Naive B cell (primary cell): ENCODE results near the gene CDH8. TPM values are rescaled to one million over a fixed set of nuclear protein-coding genes. Genes with fewer than 3 reads are reported as not detected.

Experiments used
- ATAC-seq, 2 donors: fragments of 150-1000 bp; cut with Tn5 transposase; 2 replicates each; pipeline ENCODE4 v1.10.0; 2021; ENCODE audit warnings: low read depth in 2 of 2, mild to moderate bottlenecking in 2 of 2, moderate library complexity in 2 of 2
- DNase-seq: peaks from one replicate; pipeline ENCODE4 v3.0.0; 2022
- H3K27ac Mint-ChIP-seq, 6 donors: one replicate each; pipeline ENCODE4 v1.8.0; 2020 to 2022; ENCODE audit warnings: mild to moderate bottlenecking in 6 of 6, mixed read lengths in 6 of 6, moderate library complexity in 5 of 6, inconsistent platforms in 2 of 6
- H3K27me3 Mint-ChIP-seq, 3 donors: one replicate each; pipeline ENCODE4 v1.8.0; 2021 to 2022; ENCODE audit warnings: mixed read lengths in 3 of 3, mild to moderate bottlenecking in 1 of 3
- H3K36me3 Mint-ChIP-seq, 2 donors: one replicate each; pipeline ENCODE4 v1.8.0; 2020 to 2022; ENCODE audit warnings: mixed read lengths in 2 of 2, inconsistent platforms in 1 of 2, mild to moderate bottlenecking in 1 of 2
- H3K4me1 Mint-ChIP-seq, 3 donors: one replicate each; pipeline ENCODE4 v1.8.0; 2020 to 2022; ENCODE audit warnings: mixed read lengths in 3 of 3, inconsistent platforms in 1 of 3, mild to moderate bottlenecking in 1 of 3, moderate library complexity in 1 of 3
- H3K4me3 Mint-ChIP-seq, 8 donors: one replicate each; pipeline ENCODE4 v1.8.0; 2020 to 2022; ENCODE audit warnings: mild to moderate bottlenecking in 8 of 8, mixed read lengths in 8 of 8, moderate library complexity in 8 of 8, inconsistent platforms in 2 of 8
- H3K9me3 Mint-ChIP-seq, 7 donors: one replicate each; pipeline ENCODE4 v1.8.0; 2020 to 2022; ENCODE audit warnings: mixed read lengths in 7 of 7, mild to moderate bottlenecking in 5 of 7, inconsistent platforms in 2 of 7, moderate library complexity in 1 of 7
- polyA plus RNA-seq, 6 donors: library from polyadenylated mRNA; unstranded; fragments of 300-500 nt; fragmentation: Illumina TruSeq; gene quantifications; one replicate each; pipeline ENCODE4 v1.2.3, GENCODE V29; 2021; ENCODE audit warnings: low read depth in 6 of 6

The CDH8 gene, protein sequence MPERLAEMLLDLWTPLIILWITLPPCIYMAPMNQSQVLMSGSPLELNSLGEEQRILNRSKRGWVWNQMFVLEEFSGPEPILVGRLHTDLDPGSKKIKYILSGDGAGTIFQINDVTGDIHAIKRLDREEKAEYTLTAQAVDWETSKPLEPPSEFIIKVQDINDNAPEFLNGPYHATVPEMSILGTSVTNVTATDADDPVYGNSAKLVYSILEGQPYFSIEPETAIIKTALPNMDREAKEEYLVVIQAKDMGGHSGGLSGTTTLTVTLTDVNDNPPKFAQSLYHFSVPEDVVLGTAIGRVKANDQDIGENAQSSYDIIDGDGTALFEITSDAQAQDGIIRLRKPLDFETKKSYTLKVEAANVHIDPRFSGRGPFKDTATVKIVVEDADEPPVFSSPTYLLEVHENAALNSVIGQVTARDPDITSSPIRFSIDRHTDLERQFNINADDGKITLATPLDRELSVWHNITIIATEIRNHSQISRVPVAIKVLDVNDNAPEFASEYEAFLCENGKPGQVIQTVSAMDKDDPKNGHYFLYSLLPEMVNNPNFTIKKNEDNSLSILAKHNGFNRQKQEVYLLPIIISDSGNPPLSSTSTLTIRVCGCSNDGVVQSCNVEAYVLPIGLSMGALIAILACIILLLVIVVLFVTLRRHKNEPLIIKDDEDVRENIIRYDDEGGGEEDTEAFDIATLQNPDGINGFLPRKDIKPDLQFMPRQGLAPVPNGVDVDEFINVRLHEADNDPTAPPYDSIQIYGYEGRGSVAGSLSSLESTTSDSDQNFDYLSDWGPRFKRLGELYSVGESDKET
- polyA plus RNA-seq = not detected

DNA sequence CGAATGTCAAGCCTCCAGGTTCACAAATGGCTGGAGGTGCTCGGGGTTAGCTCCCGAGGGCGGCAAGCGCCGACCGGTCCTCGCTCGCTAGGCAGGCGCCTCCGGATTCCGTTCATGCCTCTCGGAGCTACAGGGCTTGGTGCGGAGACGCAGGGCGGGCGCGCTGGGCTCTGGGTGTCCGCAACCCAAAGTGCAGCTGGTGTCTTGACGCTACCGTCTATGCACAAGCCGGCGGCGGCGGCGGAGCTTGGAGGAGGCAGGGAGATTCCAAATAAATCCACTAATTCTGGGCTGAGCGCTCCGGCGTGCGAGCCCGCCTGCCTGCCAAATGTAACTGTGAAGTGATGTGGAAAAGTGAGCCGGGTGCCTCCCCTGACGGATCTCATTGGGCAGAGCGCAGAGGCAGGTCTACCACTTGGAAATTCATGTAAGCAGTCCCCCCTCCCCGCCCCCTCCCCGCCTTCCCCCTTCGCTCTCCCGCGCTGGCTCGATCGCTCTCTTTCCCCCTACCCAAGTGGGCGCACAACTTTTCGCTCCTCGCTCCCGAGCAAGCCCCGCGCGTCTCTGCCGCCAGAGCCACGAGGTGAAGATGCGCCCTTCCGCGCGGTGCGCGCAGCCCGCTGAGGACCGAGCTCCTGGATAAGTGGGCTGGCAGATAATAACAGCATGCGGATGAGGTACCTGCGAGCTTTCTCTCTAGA lies at the start of gene CDH8:
TSS of gene CDH8 (minus strand) at position 338 of the 701 bp plus-strand sequence. CDS start 15,035 bp downstream, outside the sequence.
- Mint-ChIP-seq H3K27me3 (peaks cover 31 to 58% (median 44%) of the 10 kb centered on the region in 3 donors), H3K9me3 (peaks cover 0 to 15% (median 1%) of the 10 kb centered on the region in 7 donors), H3K36me3 (no peaks in the 10 kb centered on the region), H3K4me3 (no peak within 1 kb of the TSS), H3K27ac (no peak within 1 kb of the TSS), H3K4me1 (no peaks in the 10 kb centered on the region)
- no peak for DNase-seq
- ATAC-seq = no peak

DNA sequence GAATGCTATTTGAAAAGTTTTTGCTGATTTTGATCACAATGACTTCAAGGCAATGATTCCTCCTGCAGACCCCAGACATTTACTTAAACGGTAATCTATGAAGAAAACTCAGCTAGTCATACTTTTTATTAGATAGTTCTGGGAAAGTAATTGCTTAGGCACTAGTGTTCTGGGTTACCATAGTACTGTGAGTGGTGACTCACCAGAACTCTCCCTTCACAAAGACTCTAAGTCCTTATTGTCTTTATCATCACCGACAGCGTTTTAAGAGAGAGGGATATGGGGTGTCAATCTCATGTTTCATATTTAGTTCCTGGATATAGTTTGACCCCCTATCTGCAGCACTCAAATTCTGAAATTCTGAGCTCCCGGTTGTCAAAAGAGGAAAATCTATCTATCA lies 43.0 kb upstream of the CDH8 start:
- H3K4me1 Mint-ChIP-seq = no peaks in the 10 kb centered on the region
- H3K4me3 Mint-ChIP-seq = no peak overlapping the region
- H3K36me3 Mint-ChIP-seq = no peaks in the 10 kb centered on the region
- no peak for ATAC-seq
- no peaks in the 10 kb centered on the region for H3K27me3 Mint-ChIP-seq
- DNase-seq = no peak
- peaks cover 0 to 5% (median 4%) of the 10 kb centered on the region in 7 donors for H3K9me3 Mint-ChIP-seq
- H3K27ac Mint-ChIP-seq = no peak overlapping the region

DNA sequence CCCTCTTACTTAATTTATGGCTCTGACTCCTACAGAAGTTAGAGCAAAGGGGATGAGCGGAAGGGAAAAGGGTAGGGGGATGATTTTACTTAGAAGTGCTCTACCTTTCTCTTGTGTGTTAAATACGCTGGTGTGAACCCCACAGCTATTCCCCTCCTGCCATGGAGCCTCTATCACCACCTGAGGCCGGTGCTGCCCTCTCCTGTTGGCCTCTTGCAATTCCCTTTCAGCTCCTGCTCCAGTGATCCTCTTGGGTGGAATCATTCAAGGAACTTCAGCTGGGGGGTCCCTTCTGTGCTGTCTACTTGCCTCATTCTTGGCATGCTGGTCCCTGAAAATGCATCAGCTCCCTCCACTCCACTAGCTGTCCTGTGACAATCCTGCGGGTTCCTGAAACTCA lies 41.8 kb upstream of the CDH8 start:
- H3K27me3 Mint-ChIP-seq = no peaks in the 10 kb centered on the region
- DNase-seq (no peak), ATAC-seq (no peak)
- no peak overlapping the region for H3K4me3 Mint-ChIP-seq
- H3K4me1 Mint-ChIP-seq = no peaks in the 10 kb centered on the region
- peaks cover 0 to 5% (median 4%) of the 10 kb centered on the region in 7 donors for H3K9me3 Mint-ChIP-seq
- no peaks in the 10 kb centered on the region for H3K36me3 Mint-ChIP-seq
- peak overlapping the region in 1 of 6 donors; percentile 4 for H3K27ac Mint-ChIP-seq

DNA sequence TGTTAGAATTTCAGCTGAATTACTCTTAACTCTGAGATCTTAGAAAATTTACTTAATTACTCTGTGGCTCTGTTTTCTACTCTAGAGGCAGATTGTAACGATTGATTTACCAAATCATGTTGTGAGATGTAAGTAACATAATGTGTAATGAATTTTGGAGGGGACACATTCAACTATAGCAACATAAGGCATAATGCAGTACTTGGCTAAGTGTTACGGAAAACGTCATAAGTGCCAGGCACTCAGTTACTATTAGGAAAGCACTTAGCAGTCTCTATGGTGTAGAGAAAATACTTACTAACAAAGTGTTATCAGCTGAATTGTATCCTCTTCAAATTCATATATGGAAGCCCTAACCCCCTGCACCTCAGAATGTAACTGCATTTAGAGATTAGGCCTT lies 40.6 kb upstream of the CDH8 start:
- Mint-ChIP-seq H3K4me1 (no peaks in the 10 kb centered on the region), H3K9me3 (peaks cover 0 to 10% (median 4%) of the 10 kb centered on the region in 7 donors), H3K4me3 (no peak overlapping the region), H3K27ac (no peak overlapping the region), H3K27me3 (no peaks in the 10 kb centered on the region), H3K36me3 (no peaks in the 10 kb centered on the region)
- no peak for ATAC-seq
- DNase-seq = no peak

DNA sequence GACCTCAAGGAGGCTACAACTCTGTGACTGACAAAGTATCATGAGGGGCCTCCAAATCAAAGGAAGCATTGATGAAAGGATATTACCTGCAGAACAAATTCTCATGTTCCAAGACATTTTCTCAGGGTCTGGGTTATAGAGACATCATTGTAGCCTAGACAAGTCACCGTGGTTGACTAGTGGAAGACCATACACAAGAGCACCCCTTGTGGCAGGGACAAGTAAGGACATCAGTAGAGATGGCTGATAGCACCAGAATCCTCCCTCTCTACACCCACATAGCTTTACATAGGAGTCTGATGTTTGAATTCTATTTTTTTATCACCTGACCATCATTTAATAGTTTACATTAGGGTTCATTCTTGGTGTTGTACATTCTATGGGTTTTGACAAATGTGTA lies 32.5 kb upstream of the CDH8 start:
- no peak overlapping the region for H3K27ac Mint-ChIP-seq
- H3K4me3 Mint-ChIP-seq = no peak overlapping the region
- H3K9me3 Mint-ChIP-seq = peaks cover 0 to 15% (median 6%) of the 10 kb centered on the region in 7 donors
- no peak for DNase-seq
- H3K27me3 Mint-ChIP-seq = no peaks in the 10 kb centered on the region
- no peak for ATAC-seq
- H3K36me3 Mint-ChIP-seq = no peaks in the 10 kb centered on the region
- no peaks in the 10 kb centered on the region for H3K4me1 Mint-ChIP-seq

DNA sequence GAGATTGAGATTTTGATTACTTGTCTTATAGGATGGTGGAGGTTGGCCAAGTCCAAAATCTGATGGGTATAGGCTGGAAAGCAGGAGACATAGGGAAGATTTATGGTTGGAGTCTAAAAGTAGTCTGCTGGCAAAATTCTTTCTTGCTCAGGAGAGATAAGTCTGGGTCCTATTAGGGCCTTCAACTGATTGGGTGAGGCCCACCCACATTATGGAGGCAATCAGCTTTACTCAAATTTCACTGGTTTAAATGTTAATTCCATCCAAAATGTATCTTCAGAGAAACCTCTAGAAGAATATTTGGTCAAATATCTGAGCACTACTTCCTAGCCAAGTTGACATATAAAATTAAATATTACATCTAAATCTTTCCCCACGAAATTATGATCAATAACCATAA lies 31.7 kb upstream of the CDH8 start:
- Mint-ChIP-seq H3K9me3 (peaks cover 0 to 13% (median 6%) of the 10 kb centered on the region in 7 donors), H3K4me3 (no peak overlapping the region)
- no peak for DNase-seq

DNA sequence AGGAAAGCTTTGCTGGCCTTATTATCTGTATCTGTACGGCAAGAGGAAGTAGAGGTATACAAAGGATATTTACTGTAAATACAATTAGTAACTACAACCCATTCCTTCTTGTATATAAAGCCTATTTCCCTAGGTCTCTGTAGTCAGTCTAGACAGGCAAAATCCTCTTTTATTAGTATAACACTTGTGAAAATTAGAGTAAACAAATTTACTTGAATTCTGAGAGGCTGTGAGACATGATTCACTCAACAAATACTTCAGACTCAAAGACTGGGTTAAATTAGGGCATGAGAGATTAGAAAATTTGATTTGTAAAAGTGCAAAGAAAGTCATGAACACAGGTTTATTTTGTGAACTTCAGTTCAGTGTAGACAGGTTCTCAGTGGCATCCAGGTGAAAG lies 30.9 kb upstream of the CDH8 start:
- H3K4me3 Mint-ChIP-seq = no peak overlapping the region
- ATAC-seq (no peak), DNase-seq (no peak)
- H3K27me3 Mint-ChIP-seq = no peaks in the 10 kb centered on the region
- H3K9me3 Mint-ChIP-seq = peaks cover 0 to 9% (median 6%) of the 10 kb centered on the region in 7 donors
- H3K4me1 Mint-ChIP-seq = no peaks in the 10 kb centered on the region
- no peaks in the 10 kb centered on the region for H3K36me3 Mint-ChIP-seq
- H3K27ac Mint-ChIP-seq = no peak overlapping the region

More for the DNA sequence above, 31.7 kb upstream of the CDH8 start:
- H3K27ac Mint-ChIP-seq = no peak overlapping the region
- H3K27me3 Mint-ChIP-seq = no peaks in the 10 kb centered on the region
- H3K36me3 Mint-ChIP-seq = no peaks in the 10 kb centered on the region
- H3K4me1 Mint-ChIP-seq = no peaks in the 10 kb centered on the region
- no peak for ATAC-seq

DNA sequence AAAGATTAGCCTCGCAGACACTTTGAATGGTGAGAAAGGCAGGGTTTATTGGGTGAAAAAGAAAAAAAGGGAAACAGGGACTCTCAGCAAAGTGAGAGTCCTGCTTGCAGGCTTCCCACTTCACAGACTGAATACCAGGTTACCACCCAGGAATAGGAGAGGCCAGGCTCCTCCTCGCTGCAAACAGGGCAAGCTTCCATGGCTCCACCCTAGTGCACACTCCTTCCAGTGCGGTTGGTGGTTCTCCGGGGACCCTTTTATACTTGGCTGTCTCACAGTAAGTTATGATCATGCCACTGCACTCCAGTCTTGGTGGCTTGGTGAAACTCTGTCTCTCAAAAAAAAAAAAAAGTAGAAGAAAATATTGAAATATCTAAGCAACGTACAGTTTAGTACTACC lies 30.5 kb upstream of the CDH8 start:
- ATAC-seq = no peak
- H3K4me3 Mint-ChIP-seq = no peak overlapping the region
- no peak overlapping the region for H3K27ac Mint-ChIP-seq
- no peaks in the 10 kb centered on the region for H3K4me1 Mint-ChIP-seq
- H3K36me3 Mint-ChIP-seq = no peaks in the 10 kb centered on the region
- peaks cover 0 to 9% (median 6%) of the 10 kb centered on the region in 7 donors for H3K9me3 Mint-ChIP-seq
- no peak for DNase-seq
- H3K27me3 Mint-ChIP-seq = no peaks in the 10 kb centered on the region

DNA sequence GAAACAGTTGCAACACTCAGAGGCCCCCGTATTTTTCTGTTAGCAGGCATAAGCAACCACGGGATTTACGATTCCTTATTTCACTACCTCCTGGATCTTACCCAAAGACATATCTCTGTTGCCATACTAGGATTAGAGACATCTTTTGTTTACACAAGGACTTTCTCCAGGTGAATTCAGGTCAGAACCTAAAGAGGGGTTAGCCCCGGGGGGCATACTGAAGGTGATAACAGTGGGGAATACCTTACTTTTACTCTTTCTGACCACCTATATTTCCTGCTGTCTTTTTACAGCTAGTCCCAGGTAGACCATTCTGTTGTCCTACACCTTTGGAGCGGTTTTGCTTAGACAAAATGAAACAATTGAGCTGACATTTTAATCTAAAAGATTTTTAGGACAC lies 27.9 kb upstream of the CDH8 start:
- ATAC-seq (no peak), DNase-seq (no peak)
- Mint-ChIP-seq H3K27ac (no peak overlapping the region), H3K27me3 (no peaks in the 10 kb centered on the region), H3K4me3 (no peak overlapping the region), H3K9me3 (peaks cover 0 to 8% (median 5%) of the 10 kb centered on the region in 7 donors), H3K36me3 (no peaks in the 10 kb centered on the region), H3K4me1 (no peaks in the 10 kb centered on the region)

DNA sequence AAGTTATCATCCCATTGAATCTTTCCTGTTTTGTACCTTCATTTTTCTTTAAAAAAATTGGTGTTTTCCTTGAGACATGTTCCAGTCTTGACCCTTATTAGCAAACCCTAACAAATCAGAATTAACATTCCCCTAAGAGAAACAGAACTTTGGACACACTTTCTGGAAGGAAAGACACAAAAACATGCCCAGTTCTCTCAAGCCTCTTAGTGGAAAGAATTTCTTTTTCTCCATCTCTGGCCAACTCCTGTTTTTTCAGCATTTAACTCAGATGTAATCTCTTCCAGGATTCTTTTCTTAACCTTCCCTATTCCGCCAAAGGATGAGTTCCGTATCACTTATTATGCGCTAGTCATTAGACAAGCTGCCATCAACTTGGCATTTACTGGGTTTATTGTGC lies 23.9 kb upstream of the CDH8 start:
- Mint-ChIP-seq H3K4me3 (no peak overlapping the region), H3K4me1 (no peaks in the 10 kb centered on the region), H3K9me3 (peaks cover 0 to 10% (median 5%) of the 10 kb centered on the region in 7 donors), H3K27ac (no peak overlapping the region), H3K27me3 (no peaks in the 10 kb centered on the region), H3K36me3 (no peaks in the 10 kb centered on the region)
- DNase-seq = no peak
- ATAC-seq = no peak

DNA sequence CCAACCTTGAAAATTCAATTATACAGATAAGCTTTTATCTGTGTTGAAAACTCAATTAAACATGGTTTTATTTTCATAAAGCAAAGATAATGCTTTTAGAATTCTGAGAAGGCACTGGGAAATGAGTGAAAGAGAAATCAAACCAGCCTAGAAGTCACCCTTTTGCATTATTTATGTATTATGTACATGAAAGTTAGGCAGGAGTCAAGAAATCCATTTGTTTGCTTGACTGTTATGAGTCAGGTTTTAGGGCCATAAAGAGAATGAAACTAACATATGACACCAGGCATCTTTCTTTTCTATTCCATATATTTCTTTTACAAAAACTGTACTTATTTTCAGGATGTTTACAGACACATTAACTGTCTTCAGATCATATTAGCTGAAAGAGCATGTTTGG lies 23.3 kb upstream of the CDH8 start:
- Mint-ChIP-seq H3K36me3 (no peaks in the 10 kb centered on the region), H3K27ac (no peak overlapping the region), H3K4me1 (no peaks in the 10 kb centered on the region), H3K27me3 (no peaks in the 10 kb centered on the region), H3K9me3 (peaks cover 0 to 10% (median 5%) of the 10 kb centered on the region in 7 donors), H3K4me3 (no peak overlapping the region)
- ATAC-seq (no peak), DNase-seq (no peak)

DNA sequence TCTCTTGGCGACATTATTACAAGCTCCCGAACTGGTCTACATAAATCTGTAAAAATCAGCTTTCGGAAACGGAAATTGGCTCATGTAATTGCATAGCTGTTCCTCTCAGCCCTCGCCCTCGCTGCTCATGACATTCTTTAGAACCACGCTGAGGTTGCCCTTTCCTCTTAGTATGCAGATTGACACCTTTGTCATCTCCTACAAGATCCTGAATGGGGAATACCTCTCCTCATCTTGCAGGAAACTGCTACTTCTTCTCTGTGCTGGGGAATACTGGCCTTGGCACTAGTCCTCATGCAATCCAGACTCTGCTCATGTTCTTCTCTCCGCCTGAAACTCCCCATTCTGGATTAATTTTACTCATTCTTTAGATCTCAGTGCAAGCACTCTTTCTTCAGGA lies 22.2 kb upstream of the CDH8 start:
- no peak overlapping the region for H3K4me3 Mint-ChIP-seq
- H3K27me3 Mint-ChIP-seq = no peaks in the 10 kb centered on the region
- no peaks in the 10 kb centered on the region for H3K36me3 Mint-ChIP-seq

DNA sequence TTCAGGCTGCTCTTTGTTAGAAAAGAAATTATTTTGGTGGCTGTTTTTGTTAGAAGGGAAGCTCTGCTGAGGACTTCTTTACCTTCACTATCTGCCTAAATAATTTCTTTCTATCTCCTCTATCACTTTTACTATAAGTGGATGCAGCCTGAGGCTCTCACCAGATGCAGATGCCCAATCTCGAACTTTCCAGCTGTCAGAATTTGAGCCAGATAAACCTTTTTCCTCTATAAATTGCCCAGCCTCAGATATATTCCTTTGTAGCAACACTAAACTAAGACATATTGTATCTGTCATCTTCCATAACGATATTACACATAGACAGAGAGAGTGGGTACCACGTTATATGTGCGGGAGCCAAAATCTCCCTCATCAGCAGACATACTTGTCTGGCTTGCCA lies 15.7 kb upstream of the CDH8 start:
- DNase-seq (no peak), ATAC-seq (no peak)
- H3K27me3 Mint-ChIP-seq = no peaks in the 10 kb centered on the region
- H3K4me1 Mint-ChIP-seq = no peaks in the 10 kb centered on the region
- H3K4me3 Mint-ChIP-seq = no peak overlapping the region
- no peaks in the 10 kb centered on the region for H3K36me3 Mint-ChIP-seq
- no peak overlapping the region for H3K27ac Mint-ChIP-seq
- peaks cover 0 to 16% (median 3%) of the 10 kb centered on the region in 7 donors for H3K9me3 Mint-ChIP-seq

More for the DNA sequence above, 22.2 kb upstream of the CDH8 start:
- Mint-ChIP-seq H3K27ac (no peak overlapping the region), H3K9me3 (peaks cover 0 to 11% (median 5%) of the 10 kb centered on the region in 7 donors), H3K4me1 (no peaks in the 10 kb centered on the region)
- DNase-seq (no peak), ATAC-seq (no peak)
